ENCODE results near the gene COMMD8.
A peak's percentile ranks its signal among the peaks of the same experiment; 100 is the strongest.

Gene COMMD8

DNA sequence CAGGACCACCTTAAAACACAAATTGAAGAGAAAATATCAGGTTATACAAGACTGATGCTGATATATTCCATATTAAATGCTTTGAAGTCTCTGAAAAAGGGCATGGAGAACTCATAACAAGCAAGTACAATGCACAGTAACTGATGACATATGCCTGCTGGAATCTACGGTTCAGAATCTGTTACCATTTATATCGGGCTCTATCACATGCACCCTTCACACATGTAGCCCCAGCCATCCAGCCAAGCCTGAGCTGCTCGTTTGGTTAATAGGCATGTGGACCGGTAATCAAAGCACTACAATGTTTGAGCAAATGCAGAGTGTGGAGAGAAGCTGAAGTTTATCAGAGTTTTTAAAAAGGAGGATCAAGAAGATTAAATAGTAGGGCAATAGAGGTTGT lies 11.8 kb downstream of the COMMD8 start:
- no peaks in the 10 kb centered on the region for H3K79me2 ChIP-seq (ENCODE audit: low read length)
- no peaks in the 10 kb centered on the region for H3K36me3 ChIP-seq (replicated peaks; ENCODE audit: insufficient read depth, low read length)
- no peak for DNase-seq
- no peak overlapping the region for H3K4me2 ChIP-seq (ENCODE audit: low read depth, low read length)
- H3K4me1 ChIP-seq (ENCODE audit: low read length) = peaks cover 14% of the 10 kb centered on the region
- no peaks in the 10 kb centered on the region for H3K27me3 ChIP-seq (replicated peaks; ENCODE audit: insufficient read depth, low read length)
- H4K20me1 ChIP-seq (ENCODE audit: insufficient read depth, low read length) = no peaks in the 10 kb centered on the region
- no peaks in the 10 kb centered on the region for H3K9me3 ChIP-seq (replicated peaks; ENCODE audit: insufficient read depth, low read length)
- H3K4me3 ChIP-seq (ENCODE audit: low read length) = no peak overlapping the region
- no peak overlapping the region for H2AFZ ChIP-seq (ENCODE audit: low read length)
- no peak overlapping the region for H3K9ac ChIP-seq (ENCODE audit: low read length)
- no peak for TF ChIP-seq EZH2phosphoT487 (IDR thresholded peaks at IDR 0.05; ENCODE audit: low read length)
- no peak for TF ChIP-seq CTCF (IDR thresholded peaks at IDR 0.05; ENCODE audit: low read length)
- no peak for TF ChIP-seq EZH2 (optimal IDR thresholded peaks at IDR 0.05; ENCODE audit: low read depth, low read length)
- H3K27ac ChIP-seq (ENCODE audit: low read length) = no peak overlapping the region
- no peaks in the 10 kb centered on the region for H3K9me2 ChIP-seq (replicated peaks; ENCODE audit: insufficient read depth, low read length)
- H3F3A ChIP-seq (ENCODE audit: insufficient read depth, low read length) = peaks cover 5% of the 10 kb centered on the region; the same call in 1 of the 2 replicates

- Histone ChIP-seq H3K9ac (ENCODE audit: low read length) (no peak overlapping the region), H3K4me2 (ENCODE audit: low read depth, low read length) (no peak overlapping the region), H3K4me3 (ENCODE audit: low read length) (no peak overlapping the region), H3K27ac (ENCODE audit: low read length) (no peak overlapping the region), H4K20me1 (ENCODE audit: insufficient read depth, low read length) (no peaks in the 10 kb centered on the region), H3K27me3 (replicated peaks; ENCODE audit: insufficient read depth, low read length) (no peaks in the 10 kb centered on the region), H3K36me3 (replicated peaks; ENCODE audit: insufficient read depth, low read length) (no peaks in the 10 kb centered on the region), H3K9me3 (replicated peaks; ENCODE audit: insufficient read depth, low read length) (no peaks in the 10 kb centered on the region), H2AFZ (ENCODE audit: low read length) (no peak overlapping the region), H3K79me2 (ENCODE audit: low read length) (no peaks in the 10 kb centered on the region), H3K4me1 (ENCODE audit: low read length) (no peaks in the 10 kb centered on the region), H3F3A (ENCODE audit: insufficient read depth, low read length) (no peaks in the 10 kb centered on the region), H3K9me2 (replicated peaks; ENCODE audit: insufficient read depth, low read length) (no peaks in the 10 kb centered on the region)
- DNase-seq = no peak
- no peak for TF ChIP-seq CTCF (IDR thresholded peaks at IDR 0.05; ENCODE audit: low read length)
- TF ChIP-seq EZH2phosphoT487 (IDR thresholded peaks at IDR 0.05; ENCODE audit: low read length) = no peak
- TF ChIP-seq EZH2 (optimal IDR thresholded peaks at IDR 0.05; ENCODE audit: low read depth, low read length) = no peak
Observed at GRCh38 chr4:47444031-47444430, 19.5 kb downstream of the COMMD8 start.

GRCh38 chr4:47442980-47443379 lies 20.5 kb downstream of the COMMD8 start:
- H3F3A ChIP-seq (ENCODE audit: insufficient read depth, low read length) = no peaks in the 10 kb centered on the region
- no peak overlapping the region for H3K4me3 ChIP-seq (ENCODE audit: low read length)
- DNase-seq = peak; percentile 7
- no peak overlapping the region for H3K27ac ChIP-seq (ENCODE audit: low read length)
- H3K9ac ChIP-seq (ENCODE audit: low read length) = no peak overlapping the region
- H3K9me3 ChIP-seq (replicated peaks; ENCODE audit: insufficient read depth, low read length) = no peaks in the 10 kb centered on the region
- H3K27me3 ChIP-seq (replicated peaks; ENCODE audit: insufficient read depth, low read length) = no peaks in the 10 kb centered on the region
- H3K4me2 ChIP-seq (ENCODE audit: low read depth, low read length) = no peak overlapping the region
- H4K20me1 ChIP-seq (ENCODE audit: insufficient read depth, low read length) = no peaks in the 10 kb centered on the region
- no peaks in the 10 kb centered on the region for H3K9me2 ChIP-seq (replicated peaks; ENCODE audit: insufficient read depth, low read length)
- no peak overlapping the region for H2AFZ ChIP-seq (ENCODE audit: low read length)
- no peak for TF ChIP-seq CTCF (IDR thresholded peaks at IDR 0.05; ENCODE audit: low read length)
- TF ChIP-seq EZH2phosphoT487 (IDR thresholded peaks at IDR 0.05; ENCODE audit: low read length) = no peak
- no peak for TF ChIP-seq EZH2 (optimal IDR thresholded peaks at IDR 0.05; ENCODE audit: low read depth, low read length)
- no peaks in the 10 kb centered on the region for H3K79me2 ChIP-seq (ENCODE audit: low read length)
- H3K4me1 ChIP-seq (ENCODE audit: low read length) = no peaks in the 10 kb centered on the region
- no peaks in the 10 kb centered on the region for H3K36me3 ChIP-seq (replicated peaks; ENCODE audit: insufficient read depth, low read length)

Measured in MM.1S (cell line).